Heart right ventricle (tissue), 16 donors: ENCODE data around the gene AP2M1. TPM values are rescaled to one million over a fixed set of nuclear protein-coding genes. Genes with fewer than 3 reads are reported as not detected.
"Not testable (repeated sequence)": the region's sequence is repeated elsewhere in the genome, so short reads cannot be mapped to it uniquely, and the experiment has no call there.

ENCODE experiments used
- ATAC-seq, 8 donors: fragments of 200-7000 bp; cut with Tn5 transposase; one replicate each; pipeline ENCODE4 v1.9.1; 2020; ENCODE audit warnings: mild to moderate bottlenecking in 8 of 8, moderate library complexity in 8 of 8, moderate number of reproducible peaks in 1 of 8
- DNase-seq, 2 donors: peaks; one replicate each; pipeline ENCODE4 v3.0.0-alpha.2; 2020
- H3K27ac ChIP-seq, 10 donors: fragments of 200-600 bp; sonication (generic) in 2 of 10; one replicate each; pipeline versions ENCODE4 v1.5.0 to v1.8.0; 2020 to 2022; ENCODE audit warnings: mild to moderate bottlenecking in 3 of 10
- H3K27me3 ChIP-seq, 7 donors: fragments of 200-600 bp; one replicate each; pipeline ENCODE4 v1.8.0; 2021 to 2022; ENCODE audit warnings: mild to moderate bottlenecking in 2 of 7
- H3K36me3 ChIP-seq, 9 donors: fragments of 200-600 bp; sonication (generic) in 1 of 9; one replicate each; pipeline versions ENCODE4 v1.5.0 to v1.8.0; 2020 to 2022; ENCODE audit warnings: mild to moderate bottlenecking in 2 of 9
- H3K4me1 ChIP-seq, 9 donors: fragments of 200-600 bp; sonication (generic) in 1 of 9; one replicate each; pipeline versions ENCODE4 v1.5.0 to v1.8.0; 2020 to 2022; ENCODE audit warnings: mild to moderate bottlenecking in 4 of 9
- H3K4me3 ChIP-seq, 10 donors: fragments of 200-600 bp; sonication (generic) in 2 of 10; one replicate each; pipeline versions ENCODE4 v1.5.0 to v1.8.0; 2020 to 2022; ENCODE audit warnings: mild to moderate bottlenecking in 7 of 10, moderate library complexity in 2 of 10
- H3K9me3 ChIP-seq, 11 donors: fragments of 200-600 bp in 10 of 11; sonication (generic) in 2 of 11; one replicate each; pipeline versions ENCODE4 v1.5.0 to v1.8.0; 2013 to 2022; ENCODE audit warnings: mild to moderate bottlenecking in 2 of 11, control low read depth in 1 of 11, moderate library complexity in 1 of 11
- CTCF ChIP-seq, 9 donors: fragments of 200-600 bp; sonication (generic) in 2 of 9; IDR thresholded peaks; one replicate each; pipeline versions ENCODE4 v1.5.0 to v1.8.0; 2021 to 2022; ENCODE audit warnings: antibody characterized with exemption in 9 of 9, mild to moderate bottlenecking in 5 of 9, moderate library complexity in 1 of 9
- WGBS, 2 donors: extraction: QIAGEN DNeasy Blood & Tissue Kit; methylation state at CpG; one replicate each; pipeline ENCODE4 v1.1.7; 2013; ENCODE audit warnings: inconsistent platforms in 1 of 2; 5-methylcytosine and 5-hydroxymethylcytosine counted together
- intact Hi-C, 10 donors: fragments of 100-400 bp; cut with DNase I; formaldehyde crosslinking; loops; one replicate each; pipeline versions ENCODE4 v1.11.1 to v1.14.2; 2022
- polyA plus RNA-seq, 2 donors: library from polyadenylated mRNA; stranded (reverse); fragments of 200-250 nt; gene quantifications; one replicate each; pipeline ENCODE4 v1.2.3, GENCODE V29; 2013
- total RNA-seq, 10 donors: library from RNA; stranded (reverse); fragmentation: NEBNext Ultra II Directional in 3 of 10; extraction: Animal tissue kit (Norgen Biotek cat#: 25700) in 3 of 10; gene quantifications; one replicate each; pipeline versions ENCODE4 v1.2.1 to v1.2.4, GENCODE V29; 2021 to 2023
- donor health status: Arrhythmogenic right ventricular cardiomyopathy.
- donor health status: ischemic (EF 13 %, LVEDD 7.1; RV severe dilation, severe dysfunction).
- donor health status: healthy with polysubstance abuse.
- donor health status: DM: no; HTN: yes; CAD: no.
- donor health status: DM: no; HTN: no; CAD: no.
- donor health status: ischemic (EF 25% LVEDD 6.9; RV normal size, moderate dysfunction).
- donor health status: ischemic (EF 25% LVEDD 5.7; RV mildly dilated, moderate dysfunction).
- donor health status: healthy.
- donor health status: DM: yes; HTN: yes; CAD: no.
- donor health status: Ischemic cardiomyopathy.
- donor health status: ischemic (EF 35%, LVEDD 5.7; RV mildly dilated, moderate dysfunction).
- donor health status: nonischemic (EF 11% LVEDD 7.7; RV severe dilation, severe dysfunction).
- donor health status: DM: yes; HTN: yes; CAD: no.
- donor health status: PGD.
- donor health status: ischemic (EF 29% LVEDD 5.4; RV normal size, mild dysfunction).
- donor health status: nonischemic (EF 23%, LVEDD 6.1; RV moderate dilation, normal function).

Gene AP2M1
- total and polyA plus RNA-seq, 12 donors = 187 to 390 (median 321) TPM

GRCh38 chr3:184160456-184160855 lies 14.2 kb upstream of the AP2M1 start:
- peak overlapping the region; percentile 40 to 88 (median 78) for H3K27ac ChIP-seq
- TF ChIP-seq CTCF (IDR thresholded peaks at IDR 0.05) = no peak
- DNase-seq (no peak), ATAC-seq (peak in 1 of 8 donors; percentile 2)
- intact Hi-C loops = no loop called here
- H3K4me1 ChIP-seq = peaks cover 32 to 77% (median 60%) of the 10 kb centered on the region in 9 donors
- H3K4me3 ChIP-seq = peak overlapping the region in 2 of 10 donors; percentile 14 to 25
- no peaks in the 10 kb centered on the region for H3K9me3 ChIP-seq
- WGBS, 2 donors = 10 to 17% methylated on average over 2 of the region's 2 CpGs
- H3K27me3 ChIP-seq = no peaks in the 10 kb centered on the region
- peaks cover 0 to 38% (median 21%) of the 10 kb centered on the region in 9 donors for H3K36me3 ChIP-seq

GRCh38 chr3:184162571-184163070 lies 12.0 kb upstream of the AP2M1 start:
- 63 to 69% methylated on average over 8 of the region's 8 CpGs for WGBS, 2 donors
- Histone ChIP-seq H3K36me3 (peaks cover 0 to 60% (median 42%) of the 10 kb centered on the region in 9 donors), H3K4me1 (peaks cover 26 to 67% (median 49%) of the 10 kb centered on the region in 9 donors), H3K27ac (peak overlapping the region in 7 of 10 donors; percentile 71 to 88 (median 80))
- H3K9me3 ChIP-seq, DNase-seq, intact Hi-C loops, H3K4me3 ChIP-seq, H3K27me3 ChIP-seq: not testable (repeated sequence)
- ATAC-seq = peak in 3 of 8 donors; percentile 38 to 44 (median 43)

- no peak for ATAC-seq
- H3K27ac ChIP-seq = no peak overlapping the region
- no peaks in the 10 kb centered on the region for H3K9me3 ChIP-seq
- no peak overlapping the region for H3K4me3 ChIP-seq
- intact Hi-C loops = no loop called here
- TF ChIP-seq CTCF (IDR thresholded peaks at IDR 0.05) = no peak
- WGBS, 2 donors = 94 to 95% methylated on average over 16 of the region's 16 CpGs
- peaks cover 14 to 52% (median 32%) of the 10 kb centered on the region in 9 donors for H3K4me1 ChIP-seq
- peaks cover 0 to 82% (median 55%) of the 10 kb centered on the region in 9 donors for H3K36me3 ChIP-seq
- DNase-seq = no peak
- no peaks in the 10 kb centered on the region for H3K27me3 ChIP-seq
Measured at GRCh38 chr3:184164648-184165330, 9.9 kb upstream of the AP2M1 start.

- H3K36me3 ChIP-seq = peaks cover 0 to 89% (median 62%) of the 10 kb centered on the region in 9 donors
- WGBS, 2 donors = 95 to 99% methylated on average over 3 of the region's 3 CpGs
- no peak for ATAC-seq
- no peaks in the 10 kb centered on the region for H3K27me3 ChIP-seq
- no peak for TF ChIP-seq CTCF (IDR thresholded peaks at IDR 0.05)
- no peak for DNase-seq
- no peaks in the 10 kb centered on the region for H3K9me3 ChIP-seq
- intact Hi-C loops = no loop called here
- no peak overlapping the region for H3K27ac ChIP-seq
- H3K4me1 ChIP-seq = peaks cover 9 to 45% (median 24%) of the 10 kb centered on the region in 9 donors
- H3K4me3 ChIP-seq = no peak overlapping the region
Measured at GRCh38 chr3:184165543-184165942, 9.1 kb upstream of the AP2M1 start.

GRCh38 chr3:184166671-184167070 lies 8.0 kb upstream of the AP2M1 start:
- Histone ChIP-seq H3K27me3 (no peaks in the 10 kb centered on the region), H3K27ac (no peak overlapping the region), H3K4me1 (peaks cover 2 to 34% (median 15%) of the 10 kb centered on the region in 9 donors), H3K36me3 (peaks cover 0 to 98% (median 73%) of the 10 kb centered on the region in 9 donors), H3K9me3 (no peaks in the 10 kb centered on the region), H3K4me3 (no peak overlapping the region)
- ATAC-seq (no peak), DNase-seq (no peak)
- intact Hi-C loops = no loop called here
- TF ChIP-seq CTCF (IDR thresholded peaks at IDR 0.05) = no peak
- WGBS, 2 donors = 93 to 95% methylated on average over 6 of the region's 6 CpGs
